Colonic mucosa (tissue), 4 donors: ENCODE results near the gene RNF157. TPM values are rescaled to one million over a fixed set of nuclear protein-coding genes. Genes with fewer than 3 reads are reported as not detected.

Source experiments
- DNase-seq: peaks from one replicate; pipeline ENCODE4 v3.0.0-alpha.2; 2020
- H3K27ac ChIP-seq: fragments of 200-600 bp; one replicate; pipeline ENCODE4 v1.8.0; 2021
- H3K27me3 ChIP-seq: fragments of 200-600 bp; one replicate; pipeline ENCODE4 v1.8.0; 2021
- H3K36me3 ChIP-seq: fragments of 200-600 bp; one replicate; pipeline ENCODE4 v1.8.0; 2021
- H3K4me1 ChIP-seq: fragments of 200-600 bp; one replicate; pipeline ENCODE4 v1.8.0; 2021; ENCODE audit warnings: mild to moderate bottlenecking
- H3K4me3 ChIP-seq: fragments of 200-600 bp; one replicate; pipeline ENCODE4 v1.8.0; 2021
- H3K9ac ChIP-seq, 2 donors: one replicate each; pipeline ENCODE4 v1.7.0; 2013; ENCODE audit warnings: control low read depth in 2 of 2, low read depth in 2 of 2, low read length in 2 of 2
- H3K9me3 ChIP-seq: fragments of 200-600 bp; one replicate; pipeline ENCODE4 v1.8.0; 2021
- intact Hi-C: fragments of 100-400 bp; cut with DNase I; formaldehyde crosslinking; loops from one replicate; pipeline ENCODE4 v1.14.1; 2022
- microRNA-seq: library from miRNA; unstranded; fragments of <30 nt; microRNA quantifications from one replicate; pipeline ENCODE4, GENCODE V29; 2019
- total RNA-seq, 2 donors: library from RNA; stranded (reverse); fragmentation: NEBNext Ultra II Directional in 1 of 2; extraction: Animal tissue kit (Norgen Biotek cat#: 25700) in 1 of 2; gene quantifications; one replicate each; pipeline ENCODE4 v1.2.1, GENCODE V29; 2021
- TF ChIP-seq, protein P1 (sequence below): fragments of 200-600 bp; IDR thresholded peaks from one replicate; pipeline ENCODE4 v1.8.0; 2022; ENCODE audit warnings: antibody characterized with exemption, mild to moderate bottlenecking
- donor health status: healthy.
- donor health status: DM: no; HTN: no; CAD: no.
- donor health status: DM: no; HTN: no; CAD: no.

Gene RNF157
- total RNA-seq, 2 donors from 2014 or later, result 23.7 to 30.2 TPM

DNA sequence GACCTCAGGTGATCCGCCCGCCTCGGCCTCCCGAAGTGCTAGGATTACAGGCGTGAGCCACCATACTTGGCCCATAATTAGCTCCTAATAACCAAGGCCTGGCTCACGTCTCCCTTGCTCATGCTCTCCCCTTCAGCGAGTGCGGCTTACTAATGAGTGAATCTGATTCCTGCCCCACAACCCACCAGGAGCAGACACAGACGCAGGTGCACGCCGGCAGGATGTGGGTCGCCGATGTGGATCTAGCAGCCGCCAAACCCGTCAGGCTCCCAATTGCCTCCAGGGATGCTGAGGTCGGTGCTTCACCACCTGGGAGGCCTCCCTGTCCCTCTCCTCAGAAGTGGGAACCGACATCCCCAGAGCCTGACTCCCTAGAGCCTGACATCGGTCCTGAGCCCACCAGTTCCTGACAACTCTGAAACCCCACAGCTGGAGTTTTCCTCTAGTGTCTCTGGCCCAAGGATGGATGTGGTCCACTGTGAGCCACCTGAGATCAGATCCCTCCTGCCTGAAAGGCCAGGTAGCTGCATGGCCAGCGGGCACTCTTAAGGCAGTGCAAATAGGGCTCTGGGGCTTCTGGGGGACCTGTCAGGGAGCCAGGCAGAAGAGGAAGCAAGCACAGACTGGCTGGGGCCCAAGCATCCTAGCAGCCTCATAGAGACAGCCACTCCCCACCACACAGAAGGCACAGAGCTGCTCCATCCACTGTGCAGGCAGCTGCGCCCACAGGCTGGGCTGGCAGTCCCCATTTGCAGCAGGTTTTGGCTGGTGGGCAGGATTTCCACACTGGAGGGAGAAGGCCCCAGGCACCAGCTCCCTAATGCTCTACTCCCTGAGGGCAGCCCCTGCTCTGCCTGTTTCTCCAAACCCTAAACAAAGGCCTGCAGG lies 147.5 kb downstream of the RNF157 start:
- H3K9ac ChIP-seq, result no peak overlapping the region
- DNase-seq, result no peak

More for the DNA sequence above, 147.5 kb downstream of the RNF157 start:
- no peak overlapping the region for H3K4me3 ChIP-seq
- no peaks in the 10 kb centered on the region for H3K9me3 ChIP-seq
- no peaks in the 10 kb centered on the region for H3K4me1 ChIP-seq
- TF ChIP-seq, protein P1, sequence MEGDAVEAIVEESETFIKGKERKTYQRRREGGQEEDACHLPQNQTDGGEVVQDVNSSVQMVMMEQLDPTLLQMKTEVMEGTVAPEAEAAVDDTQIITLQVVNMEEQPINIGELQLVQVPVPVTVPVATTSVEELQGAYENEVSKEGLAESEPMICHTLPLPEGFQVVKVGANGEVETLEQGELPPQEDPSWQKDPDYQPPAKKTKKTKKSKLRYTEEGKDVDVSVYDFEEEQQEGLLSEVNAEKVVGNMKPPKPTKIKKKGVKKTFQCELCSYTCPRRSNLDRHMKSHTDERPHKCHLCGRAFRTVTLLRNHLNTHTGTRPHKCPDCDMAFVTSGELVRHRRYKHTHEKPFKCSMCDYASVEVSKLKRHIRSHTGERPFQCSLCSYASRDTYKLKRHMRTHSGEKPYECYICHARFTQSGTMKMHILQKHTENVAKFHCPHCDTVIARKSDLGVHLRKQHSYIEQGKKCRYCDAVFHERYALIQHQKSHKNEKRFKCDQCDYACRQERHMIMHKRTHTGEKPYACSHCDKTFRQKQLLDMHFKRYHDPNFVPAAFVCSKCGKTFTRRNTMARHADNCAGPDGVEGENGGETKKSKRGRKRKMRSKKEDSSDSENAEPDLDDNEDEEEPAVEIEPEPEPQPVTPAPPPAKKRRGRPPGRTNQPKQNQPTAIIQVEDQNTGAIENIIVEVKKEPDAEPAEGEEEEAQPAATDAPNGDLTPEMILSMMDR, result no peak
- H3K36me3 ChIP-seq, result peaks cover 26% of the 10 kb centered on the region
- no peak overlapping the region for H3K27ac ChIP-seq
- intact Hi-C loops, result no loop called here
- H3K27me3 ChIP-seq, result no peaks in the 10 kb centered on the region

Small RNA genes lying within 50 kb of the gene (microRNA-seq; reads per million reads assigned to microRNA genes)
- not detected for gene MIR6868

Other genes with a start within 250 kb of the RNF157 start
- gene CDK3, start 239.6 kb downstream of the RNF157 start, total RNA-seq, result 1 to 10 TPM; 5.3 to 8.2 TPM
- gene EVPL, start 213.2 kb downstream of the RNF157 start, total RNA-seq, result 10 to 100 TPM; 18.8 to 31.1 TPM
- gene SRP68, start 168.0 kb downstream of the RNF157 start, total RNA-seq, result 10 to 100 TPM; 65.1 to 78.0 TPM
- under 1 TPM; 0.19 to 0.49 TPM for gene GALR2, start 165.7 kb downstream of the RNF157 start, total RNA-seq
- gene ZACN, start 161.3 kb downstream of the RNF157 start, total RNA-seq, result not detected
- 10 to 100 TPM; 88.0 to 95.0 TPM for gene EXOC7, start 136.7 kb downstream of the RNF157 start, total RNA-seq
- 1 to 10 TPM; 1.4 to 2.5 TPM for gene FOXJ1, start 99.2 kb downstream of the RNF157 start, total RNA-seq
- gene UBALD2, start 24.9 kb upstream of the RNF157 start, total RNA-seq, result 10 to 100 TPM; 77.1 to 90.1 TPM
- gene QRICH2, start 67.8 kb upstream of the RNF157 start, total RNA-seq, result 1 to 10 TPM; 1.2 to 5.7 TPM
- gene PRPSAP1, start 113.4 kb upstream of the RNF157 start, total RNA-seq, result 10 to 100 TPM; 60.7 to 70.0 TPM
- gene SPHK1, start 144.1 kb upstream of the RNF157 start, total RNA-seq, result 1 to 10 TPM; 2.1 to 3.3 TPM
- 10 to 100 TPM; 17.5 to 25.2 TPM for gene UBE2O, start 212.7 kb upstream of the RNF157 start, total RNA-seq
- not detected for gene AANAT, start 227.1 kb upstream of the RNF157 start, total RNA-seq